ENCODE measurements around the gene SKOR1.

Gene SKOR1

GRCh38 chr15:67838789-67839332 is 13.6 kb downstream of the SKOR1 start:
- Histone ChIP-seq H3K14ac (ENCODE audit: low read length) (no peak overlapping the region), H3K36me3 (ENCODE audit: control insufficient read depth in 1 of 2, insufficient read depth in 2 of 2, low read length in 2 of 2) (no peaks in the 10 kb centered on the region), H2BK12ac (ENCODE audit: low read length) (no peak overlapping the region), H3K27ac (ENCODE audit: low read depth, low read length) (peak overlapping the region; percentile 13), H4K91ac (ENCODE audit: low read depth, low read length) (no peak overlapping the region), H3K79me2 (ENCODE audit: control insufficient read depth, insufficient read depth, low read length, poor library complexity) (peaks cover 4% of the 10 kb centered on the region), H2BK120ac (ENCODE audit: insufficient read depth, low read length, poor library complexity) (no peak overlapping the region), H4K12ac (ENCODE audit: low read depth, low read length) (no peak overlapping the region), H3K9me3 (ENCODE audit: insufficient read depth, low read depth, low read length) (no peaks in the 10 kb centered on the region), H3K4me2 (ENCODE audit: low read length) (peak overlapping the region; percentile 56), H2BK5ac (ENCODE audit: low read depth, low read length, poor library complexity) (no peak overlapping the region), H3K18ac (ENCODE audit: low read length) (no peak overlapping the region), H3K27me3 (ENCODE audit: insufficient read depth, low read length) (peaks cover 22% of the 10 kb centered on the region), H3K23ac (ENCODE audit: low read length) (no peak overlapping the region), H4K8ac (ENCODE audit: low read depth, low read length) (no peak overlapping the region), H2AK5ac (ENCODE audit: low read length) (no peak overlapping the region), H3K4me3 (ENCODE audit: low read depth, low read length) (no peak overlapping the region), H3K9ac (ENCODE audit: low read length) (no peak overlapping the region), H2AFZ (ENCODE audit: insufficient read depth, low read length, poor library complexity) (no peak overlapping the region), H3K4ac (ENCODE audit: low read depth, low read length) (no peak overlapping the region), H3K4me1 (ENCODE audit: control insufficient read depth in 1 of 2, insufficient read depth in 2 of 2, low read length in 2 of 2) (peaks cover 10 to 20% of the 10 kb centered on the region in 2 experiments), H3K79me1 (ENCODE audit: low read length) (peaks cover 11% of the 10 kb centered on the region)
- no CpG with 5 or more reads among the region's 25 CpGs for WGBS (ENCODE audit: extremely low coverage, insufficient coverage, insufficient read length)
- peak; percentile 99 to 100 for DNase-seq

DNA sequence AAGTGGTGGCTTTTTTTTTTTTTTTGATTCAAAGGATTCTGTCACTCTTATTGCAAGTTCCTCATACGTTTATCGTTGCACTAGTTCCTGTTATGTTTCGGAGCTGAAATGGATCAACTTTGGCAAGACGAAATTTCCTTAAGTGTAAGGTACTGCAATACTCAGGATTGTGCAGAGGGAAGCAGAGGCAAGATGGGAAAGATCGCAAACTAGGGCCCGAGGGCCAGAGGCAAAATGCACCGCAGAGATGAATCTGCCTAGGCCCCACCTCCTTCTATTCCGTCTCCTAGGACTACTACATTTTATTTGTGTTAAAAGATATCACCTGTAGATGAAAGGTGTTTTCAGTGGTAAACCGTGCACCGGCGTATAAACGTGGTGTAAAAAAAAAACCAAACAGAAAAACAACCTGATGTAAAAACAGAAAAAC is 14.2 kb downstream of the SKOR1 start:
- peak; percentile 78 to 79 for DNase-seq
- no peaks in the 10 kb centered on the region for H3K9me3 ChIP-seq (ENCODE audit: insufficient read depth, low read depth, low read length)
- no peak overlapping the region for H2AK5ac ChIP-seq (ENCODE audit: low read length)

DNA sequence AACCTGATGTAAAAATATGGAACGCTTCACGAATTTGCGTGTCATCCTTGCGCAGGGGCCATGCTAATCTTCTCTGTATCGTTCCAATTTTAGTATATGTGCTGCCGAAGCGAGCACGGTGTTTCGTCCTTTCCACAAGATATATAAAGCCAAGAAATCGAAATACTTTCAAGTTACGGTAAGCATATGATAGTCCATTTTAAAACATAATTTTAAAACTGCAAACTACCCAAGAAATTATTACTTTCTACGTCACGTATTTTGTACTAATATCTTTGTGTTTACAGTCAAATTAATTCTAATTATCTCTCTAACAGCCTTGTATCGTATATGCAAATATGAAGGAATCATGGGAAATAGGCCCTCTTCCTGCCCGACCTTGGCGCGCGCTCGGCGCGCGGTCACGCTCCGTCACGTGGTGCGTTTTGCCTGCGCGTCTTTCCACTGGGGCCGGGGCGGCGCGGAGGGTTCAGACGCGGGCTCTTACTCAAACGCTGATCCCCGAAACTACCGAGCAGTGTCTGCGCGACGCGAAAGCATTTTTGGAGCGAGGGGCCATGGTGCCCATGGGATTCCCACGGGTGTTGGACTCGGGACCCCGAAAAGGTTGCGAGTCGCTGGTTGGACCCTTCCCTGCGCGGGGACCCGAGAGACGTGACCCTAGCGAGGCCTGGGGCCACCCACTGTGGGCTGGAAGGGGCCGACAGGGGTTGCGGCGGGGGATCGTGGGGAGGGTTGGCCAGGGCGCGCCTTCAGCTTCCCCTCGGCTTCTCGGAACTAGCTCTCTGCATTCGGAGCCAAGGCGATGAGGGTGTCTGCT is 14.8 kb downstream of the SKOR1 start, which contains the start of gene RNU6-1:
Gene RNU6-1 (minus strand): TSS at position 117 of the 820 bp plus-strand sequence.
- peak within 1 kb of the TSS; percentile 73 for H3K4me2 ChIP-seq (ENCODE audit: low read length)
- no peaks in the 10 kb centered on the region for H3K36me3 ChIP-seq (ENCODE audit: control insufficient read depth in 1 of 2, insufficient read depth in 2 of 2, low read length in 2 of 2)
- peak within 1 kb of the TSS; percentile 53 for H3K4ac ChIP-seq (ENCODE audit: low read depth, low read length)
- peak within 1 kb of the TSS; percentile 37 for H2BK5ac ChIP-seq (ENCODE audit: low read depth, low read length, poor library complexity)
- H3K79me1 ChIP-seq (ENCODE audit: low read length), result peaks cover 12% of the 10 kb centered on the region
- peak within 1 kb of the TSS; percentile 55 for H2BK12ac ChIP-seq (ENCODE audit: low read length)
- WGBS (ENCODE audit: extremely low coverage, insufficient coverage, insufficient read length), result no CpG with 5 or more reads among the region's 62 CpGs
- H3K4me1 ChIP-seq (ENCODE audit: control insufficient read depth in 1 of 2, insufficient read depth in 2 of 2, low read length in 2 of 2), result peaks cover 16 to 27% of the 10 kb centered on the region in 2 experiments
- peak within 1 kb of the TSS; percentile 86 for H3K14ac ChIP-seq (ENCODE audit: low read length)
- peak within 1 kb of the TSS; percentile 96 for H3K4me3 ChIP-seq (ENCODE audit: low read depth, low read length)
- H4K12ac ChIP-seq (ENCODE audit: low read depth, low read length), result peak within 1 kb of the TSS; percentile 13
- peak; percentile 81 to 94 for DNase-seq
- H3K9me3 ChIP-seq (ENCODE audit: insufficient read depth, low read depth, low read length), result no peaks in the 10 kb centered on the region
- H2BK120ac ChIP-seq (ENCODE audit: insufficient read depth, low read length, poor library complexity), result peak within 1 kb of the TSS; percentile 29
- H2AFZ ChIP-seq (ENCODE audit: insufficient read depth, low read length, poor library complexity), result peak within 1 kb of the TSS; percentile 64
- H3K23ac ChIP-seq (ENCODE audit: low read length), result no peak within 1 kb of the TSS
- peak within 1 kb of the TSS; percentile 60 for H4K8ac ChIP-seq (ENCODE audit: low read depth, low read length)
- H3K18ac ChIP-seq (ENCODE audit: low read length), result peak within 1 kb of the TSS; percentile 77
- H3K27ac ChIP-seq (ENCODE audit: low read depth, low read length), result peak within 1 kb of the TSS; percentile 76
- peaks cover 10% of the 10 kb centered on the region for H3K27me3 ChIP-seq (ENCODE audit: insufficient read depth, low read length)
- peaks cover 4% of the 10 kb centered on the region for H3K79me2 ChIP-seq (ENCODE audit: control insufficient read depth, insufficient read depth, low read length, poor library complexity)
- peak within 1 kb of the TSS; percentile 99 for H3K9ac ChIP-seq (ENCODE audit: low read length)
- H4K91ac ChIP-seq (ENCODE audit: low read depth, low read length), result peak within 1 kb of the TSS; percentile 81
- H2AK5ac ChIP-seq (ENCODE audit: low read length), result no peak within 1 kb of the TSS

More for the DNA sequence above, 14.2 kb downstream of the SKOR1 start:
- H3K4me2 ChIP-seq (ENCODE audit: low read length), result peak overlapping the region; percentile 62
- no peaks in the 10 kb centered on the region for H3K36me3 ChIP-seq (ENCODE audit: control insufficient read depth in 1 of 2, insufficient read depth in 2 of 2, low read length in 2 of 2)
- peaks cover 11% of the 10 kb centered on the region for H3K79me1 ChIP-seq (ENCODE audit: low read length)
- H3K27me3 ChIP-seq (ENCODE audit: insufficient read depth, low read length), result peaks cover 16% of the 10 kb centered on the region
- H3K4ac ChIP-seq (ENCODE audit: low read depth, low read length), result no peak overlapping the region
- no peak overlapping the region for H3K14ac ChIP-seq (ENCODE audit: low read length)
- H2BK120ac ChIP-seq (ENCODE audit: insufficient read depth, low read length, poor library complexity), result no peak overlapping the region
- no CpG with 5 or more reads among the region's 12 CpGs for WGBS (ENCODE audit: extremely low coverage, insufficient coverage, insufficient read length)
- H3K18ac ChIP-seq (ENCODE audit: low read length), result no peak overlapping the region
- no peak overlapping the region for H3K27ac ChIP-seq (ENCODE audit: low read depth, low read length)
- no peak overlapping the region for H2AFZ ChIP-seq (ENCODE audit: insufficient read depth, low read length, poor library complexity)
- H4K8ac ChIP-seq (ENCODE audit: low read depth, low read length), result no peak overlapping the region
- no peak overlapping the region for H4K12ac ChIP-seq (ENCODE audit: low read depth, low read length)
- no peak overlapping the region for H2BK5ac ChIP-seq (ENCODE audit: low read depth, low read length, poor library complexity)
- H2BK12ac ChIP-seq (ENCODE audit: low read length), result no peak overlapping the region
- H3K4me3 ChIP-seq (ENCODE audit: low read depth, low read length), result no peak overlapping the region
- peaks cover 4% of the 10 kb centered on the region for H3K79me2 ChIP-seq (ENCODE audit: control insufficient read depth, insufficient read depth, low read length, poor library complexity)
- H3K9ac ChIP-seq (ENCODE audit: low read length), result no peak overlapping the region
- no peak overlapping the region for H4K91ac ChIP-seq (ENCODE audit: low read depth, low read length)
- no peak overlapping the region for H3K23ac ChIP-seq (ENCODE audit: low read length)
- peaks cover 15 to 26% of the 10 kb centered on the region in 2 experiments for H3K4me1 ChIP-seq (ENCODE audit: control insufficient read depth in 1 of 2, insufficient read depth in 2 of 2, low read length in 2 of 2)

- Histone ChIP-seq H3K27ac (ENCODE audit: low read depth, low read length) (peak overlapping the region; percentile 76), H3K36me3 (ENCODE audit: control insufficient read depth in 1 of 2, insufficient read depth in 2 of 2, low read length in 2 of 2) (no peaks in the 10 kb centered on the region), H3K23ac (ENCODE audit: low read length) (no peak overlapping the region), H2BK12ac (ENCODE audit: low read length) (no peak overlapping the region), H3K9ac (ENCODE audit: low read length) (peak overlapping the region; percentile 99), H2BK120ac (ENCODE audit: insufficient read depth, low read length, poor library complexity) (peak overlapping the region; percentile 29), H3K9me3 (ENCODE audit: insufficient read depth, low read depth, low read length) (no peaks in the 10 kb centered on the region), H4K8ac (ENCODE audit: low read depth, low read length) (peak overlapping the region; percentile 60), H2AFZ (ENCODE audit: insufficient read depth, low read length, poor library complexity) (peak overlapping the region; percentile 64), H3K79me1 (ENCODE audit: low read length) (peaks cover 14% of the 10 kb centered on the region), H3K4ac (ENCODE audit: low read depth, low read length) (no peak overlapping the region), H3K27me3 (ENCODE audit: insufficient read depth, low read length) (peaks cover 2% of the 10 kb centered on the region), H3K14ac (ENCODE audit: low read length) (peak overlapping the region; percentile 86), H3K79me2 (ENCODE audit: control insufficient read depth, insufficient read depth, low read length, poor library complexity) (peaks cover 4% of the 10 kb centered on the region), H4K12ac (ENCODE audit: low read depth, low read length) (no peak overlapping the region), H3K18ac (ENCODE audit: low read length) (peak overlapping the region; percentile 77), H2BK5ac (ENCODE audit: low read depth, low read length, poor library complexity) (peak overlapping the region; percentile 37), H3K4me2 (ENCODE audit: low read length) (peak overlapping the region; percentile 73), H4K91ac (ENCODE audit: low read depth, low read length) (peak overlapping the region; percentile 81), H2AK5ac (ENCODE audit: low read length) (peak overlapping the region; percentile 75), H3K4me1 (ENCODE audit: control insufficient read depth in 1 of 2, insufficient read depth in 2 of 2, low read length in 2 of 2) (peaks cover 18 to 28% of the 10 kb centered on the region in 2 experiments), H3K4me3 (ENCODE audit: low read depth, low read length) (peak overlapping the region; percentile 96)
- peak in 1 of 2 donors; percentile 65 for DNase-seq
- WGBS (ENCODE audit: extremely low coverage, insufficient coverage, insufficient read length), result no CpG with 5 or more reads among the region's 17 CpGs
Observed at GRCh38 chr15:67840749-67841512, 15.6 kb downstream of the SKOR1 start.
